Endothelial cell (in vitro differentiated cells): Measurements from ENCODE around the gene NTSR2. TPM values are rescaled to one million over a fixed set of nuclear protein-coding genes. Genes with fewer than 3 reads are reported as not detected.

Source experiments
- DNase-seq: peaks from one replicate; pipeline ENCODE4 v3.0.0; 2021; ENCODE audit warnings: low spot score
- H3K27ac Mint-ChIP-seq: one replicate; pipeline ENCODE4 v1.8.0; 2021; ENCODE audit warnings: mixed read lengths, inconsistent platforms; ENCODE audit not compliant: unreplicated experiment
- H3K27me3 Mint-ChIP-seq: one replicate; pipeline ENCODE4 v1.8.0; 2021; ENCODE audit warnings: mild to moderate bottlenecking, moderate library complexity, mixed read lengths, inconsistent platforms; ENCODE audit not compliant: unreplicated experiment
- H3K36me3 Mint-ChIP-seq: one replicate; pipeline ENCODE4 v1.8.0; 2021; ENCODE audit warnings: mild to moderate bottlenecking, low read depth, mixed read lengths, inconsistent platforms; ENCODE audit not compliant: unreplicated experiment
- H3K4me1 Mint-ChIP-seq: one replicate; pipeline ENCODE4 v1.8.0; 2021; ENCODE audit warnings: mild to moderate bottlenecking, mixed read lengths, inconsistent platforms; ENCODE audit not compliant: unreplicated experiment
- H3K4me3 Mint-ChIP-seq: one replicate; pipeline ENCODE4 v1.8.0; 2021; ENCODE audit warnings: mild to moderate bottlenecking, mixed read lengths, inconsistent platforms; ENCODE audit not compliant: unreplicated experiment
- H3K9me3 Mint-ChIP-seq: one replicate; pipeline ENCODE4 v1.8.0; 2021; ENCODE audit warnings: mixed read lengths, inconsistent platforms; ENCODE audit not compliant: unreplicated experiment
- CTCF ChIP-seq: fragments of 200-600 bp; sonication (generic); IDR thresholded peaks from one replicate; pipeline ENCODE4 v1.5.0; 2021; ENCODE audit warnings: antibody characterized with exemption; ENCODE audit not compliant: unreplicated experiment
- total RNA-seq: library from RNA; stranded (reverse); fragmentation: NEBNext Ultra II Directional; extraction: Animal tissue kit (Norgen Biotek cat#: 25700); gene quantifications from one replicate; pipeline ENCODE4 v1.2.1, GENCODE V29; 2021; ENCODE audit not compliant: unreplicated experiment

Gene NTSR2
- total RNA-seq, 1 donor from 2014 or later = not detected

- H3K27me3 Mint-ChIP-seq = no peaks in the 10 kb centered on the region
- no peak for DNase-seq
- no peaks in the 10 kb centered on the region for H3K4me1 Mint-ChIP-seq
- H3K36me3 Mint-ChIP-seq = no peaks in the 10 kb centered on the region
- no peaks in the 10 kb centered on the region for H3K9me3 Mint-ChIP-seq
- no peak overlapping the region for H3K27ac Mint-ChIP-seq
- H3K4me3 Mint-ChIP-seq = no peak overlapping the region
- TF ChIP-seq CTCF = no peak
These were observed 31.2 kb upstream of the NTSR2 start for GRCh38 chr2:11701206-11701605.

- Mint-ChIP-seq H3K4me1 (no peaks in the 10 kb centered on the region), H3K27me3 (no peaks in the 10 kb centered on the region), H3K4me3 (no peak overlapping the region), H3K27ac (no peak overlapping the region), H3K9me3 (no peaks in the 10 kb centered on the region), H3K36me3 (no peaks in the 10 kb centered on the region)
- TF ChIP-seq CTCF = no peak
- no peak for DNase-seq
These were observed 30.0 kb upstream of the NTSR2 start for GRCh38 chr2:11699686-11700670.

GRCh38 chr2:11698009-11698922 lies 28.3 kb upstream of the NTSR2 start:
- no peak for TF ChIP-seq CTCF
- Mint-ChIP-seq H3K4me3 (no peak overlapping the region), H3K4me1 (no peaks in the 10 kb centered on the region), H3K9me3 (no peaks in the 10 kb centered on the region), H3K36me3 (no peaks in the 10 kb centered on the region), H3K27me3 (no peaks in the 10 kb centered on the region), H3K27ac (no peak overlapping the region)
- no peak for DNase-seq

GRCh38 chr2:11697103-11697871 lies 27.3 kb upstream of the NTSR2 start:
- Mint-ChIP-seq H3K36me3 (no peaks in the 10 kb centered on the region), H3K4me1 (no peaks in the 10 kb centered on the region), H3K27ac (no peak overlapping the region), H3K9me3 (no peaks in the 10 kb centered on the region), H3K27me3 (no peaks in the 10 kb centered on the region), H3K4me3 (no peak overlapping the region)
- peak; percentile 21 for DNase-seq
- no peak for TF ChIP-seq CTCF
